Measurements from ENCODE around the gene FOXB2.
"Not testable (repeated sequence)": the region's sequence is repeated elsewhere in the genome, so short reads cannot be mapped to it uniquely, and the experiment has no call there.

FOXB2 gene

DNA sequence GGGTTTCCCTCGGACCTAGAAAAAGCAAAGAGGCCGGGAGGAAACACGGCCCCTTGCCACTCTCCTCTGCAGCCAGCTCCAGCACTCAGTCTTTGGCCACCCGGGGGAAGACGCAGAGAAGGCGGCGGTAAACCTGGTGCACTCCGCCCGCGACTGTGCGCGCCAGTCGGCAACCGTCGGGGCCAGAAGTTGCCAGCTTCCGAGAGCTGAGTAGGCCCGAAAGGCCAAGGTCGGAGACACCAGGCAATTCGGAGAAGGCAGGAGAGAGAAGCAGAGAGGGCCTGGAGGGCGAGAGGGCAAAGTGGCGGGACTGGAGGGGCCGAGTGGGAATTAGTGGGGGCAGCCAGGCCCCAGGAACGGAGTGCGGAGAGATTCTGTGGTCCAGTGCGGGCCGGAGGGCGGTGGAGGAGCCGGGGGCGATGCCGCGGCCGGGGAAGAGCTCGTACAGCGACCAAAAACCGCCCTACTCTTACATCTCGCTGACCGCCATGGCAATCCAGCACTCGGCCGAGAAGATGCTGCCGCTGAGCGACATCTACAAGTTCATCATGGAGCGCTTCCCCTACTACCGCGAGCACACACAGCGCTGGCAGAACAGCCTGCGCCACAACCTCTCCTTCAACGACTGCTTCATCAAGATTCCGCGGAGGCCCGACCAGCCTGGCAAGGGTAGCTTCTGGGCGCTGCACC lies at the start of gene FOXB2:
TSS of gene FOXB2 (plus strand) at position 420 of the 690 bp plus-strand sequence. CDS start at position 420, 0 bp downstream.
- no peak for DNase-seq

DNA sequence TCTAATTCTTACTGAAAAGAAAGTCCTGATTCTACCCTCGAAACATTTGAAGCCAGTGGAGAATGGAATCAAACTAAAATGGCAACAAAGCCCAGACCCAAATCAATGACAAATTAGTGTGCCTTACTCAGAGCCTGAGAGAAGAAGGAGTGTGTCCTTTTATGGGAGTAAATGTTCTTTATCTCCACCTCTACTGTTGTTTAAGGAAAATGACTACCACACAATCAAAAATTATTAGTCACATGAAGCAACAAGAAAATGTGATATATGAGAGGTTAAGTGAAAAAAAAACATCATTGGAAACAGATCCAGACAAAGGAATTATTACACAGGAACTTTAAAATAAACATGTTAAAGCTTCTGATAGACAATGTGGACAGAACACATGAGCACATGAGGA lies 49.7 kb upstream of the FOXB2 start:
- no peak for DNase-seq

DNA sequence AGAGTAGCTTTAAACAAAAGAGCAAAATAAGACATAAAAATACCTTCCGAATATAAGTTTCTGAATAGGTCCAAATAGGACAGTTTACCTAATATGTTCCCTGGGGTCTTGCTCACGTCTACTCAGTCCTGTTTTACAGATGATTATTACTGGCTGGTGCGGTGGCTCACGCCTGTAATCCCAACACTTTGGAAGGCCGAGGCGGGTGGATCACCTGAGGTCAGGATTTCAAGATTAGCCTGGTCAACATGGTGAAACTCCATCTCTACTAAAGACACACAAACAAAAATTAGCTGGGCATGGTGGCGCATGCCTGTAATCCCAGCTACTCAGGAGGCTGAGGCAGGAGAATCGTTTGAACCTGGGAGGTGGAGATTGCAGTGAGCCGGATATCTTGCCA lies 40.6 kb upstream of the FOXB2 start:
- DNase-seq, result not testable (repeated sequence)

DNA sequence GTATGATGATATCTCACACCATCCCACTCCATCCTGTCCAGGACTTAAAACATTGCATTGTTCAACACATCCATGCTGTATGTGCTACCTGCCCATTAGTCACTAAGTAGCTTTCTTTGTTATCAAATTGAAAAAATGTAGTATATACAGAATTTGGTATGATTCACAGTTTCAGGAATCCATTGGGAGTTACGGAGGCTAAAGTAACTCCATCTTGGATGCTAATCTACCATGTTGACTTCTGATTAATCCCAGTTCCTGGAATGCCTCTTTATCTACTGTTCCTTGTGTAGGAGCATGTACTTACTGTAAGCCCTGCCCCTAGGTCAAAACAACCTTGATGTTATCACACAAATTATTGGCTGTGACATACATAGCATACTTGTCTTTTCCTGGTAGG lies 38.9 kb upstream of the FOXB2 start:
- DNase-seq, result no peak

DNA sequence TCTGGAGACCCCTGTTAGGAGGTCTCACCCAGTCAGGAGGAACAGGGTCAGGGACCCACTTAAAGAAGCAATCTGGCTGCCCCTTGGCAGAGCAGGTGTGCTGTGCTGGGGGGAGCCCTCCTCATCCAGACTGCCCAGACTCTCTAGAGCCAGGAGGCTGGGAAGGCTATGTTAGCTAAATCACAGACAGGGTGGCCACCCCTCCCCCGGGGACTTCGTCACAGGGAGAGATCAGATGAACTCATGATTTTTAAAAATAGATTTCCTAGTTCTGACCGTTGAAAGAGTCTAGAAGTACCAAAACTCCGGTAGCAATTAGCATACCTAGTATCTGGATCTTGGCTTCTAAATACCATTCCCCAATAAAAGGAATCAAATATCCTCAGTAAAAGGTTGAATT lies 35.0 kb upstream of the FOXB2 start:
- DNase-seq, result no peak

DNA sequence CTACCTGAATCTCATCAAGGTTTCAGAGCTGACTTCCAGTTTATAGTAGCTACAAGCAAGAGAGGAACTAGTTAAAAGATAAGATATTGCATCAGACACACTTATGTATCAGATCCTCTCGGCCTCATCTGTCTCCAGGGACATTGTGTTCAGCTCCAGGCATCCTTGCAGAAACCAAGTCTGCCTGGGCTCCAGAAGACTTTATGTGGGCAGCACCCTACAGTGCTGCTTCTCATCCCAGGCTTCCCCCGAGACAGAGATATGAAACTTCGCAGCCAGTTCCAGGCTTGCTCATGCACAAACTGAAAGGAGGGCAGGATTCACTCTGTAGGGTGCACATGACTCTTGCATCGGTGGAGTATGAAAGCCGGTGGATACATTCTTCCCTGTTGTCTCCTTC lies 33.9 kb upstream of the FOXB2 start:
- no peak for DNase-seq

DNA sequence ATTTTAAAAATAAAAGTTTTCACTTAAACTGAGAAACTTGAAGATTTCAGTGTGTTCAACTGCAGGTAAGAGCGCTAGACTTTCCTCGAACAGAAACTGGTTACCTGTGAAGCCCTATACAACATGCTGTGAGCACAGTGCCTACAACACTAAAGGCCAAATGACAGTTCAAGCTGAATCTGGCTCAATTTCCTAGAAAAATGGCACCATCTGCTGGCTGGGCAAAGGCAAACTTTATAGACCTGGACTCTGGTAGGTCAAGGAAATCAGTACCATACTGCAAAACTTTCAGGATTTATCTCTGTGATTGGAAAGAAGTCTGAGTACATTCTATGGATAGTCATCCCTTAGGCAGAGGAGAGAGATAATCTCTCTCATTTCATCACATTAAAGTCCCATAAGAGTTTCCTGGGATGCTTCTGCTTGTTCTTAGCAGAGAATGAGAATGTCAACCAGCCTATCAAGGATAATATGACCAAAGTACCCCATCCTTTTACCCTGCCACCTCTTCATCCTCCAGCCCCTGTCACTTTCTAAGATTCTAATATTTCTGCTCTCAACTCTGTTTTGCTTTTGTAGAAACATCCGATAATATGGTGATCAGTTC lies 31.8 kb upstream of the FOXB2 start:
- no peak for DNase-seq

DNA sequence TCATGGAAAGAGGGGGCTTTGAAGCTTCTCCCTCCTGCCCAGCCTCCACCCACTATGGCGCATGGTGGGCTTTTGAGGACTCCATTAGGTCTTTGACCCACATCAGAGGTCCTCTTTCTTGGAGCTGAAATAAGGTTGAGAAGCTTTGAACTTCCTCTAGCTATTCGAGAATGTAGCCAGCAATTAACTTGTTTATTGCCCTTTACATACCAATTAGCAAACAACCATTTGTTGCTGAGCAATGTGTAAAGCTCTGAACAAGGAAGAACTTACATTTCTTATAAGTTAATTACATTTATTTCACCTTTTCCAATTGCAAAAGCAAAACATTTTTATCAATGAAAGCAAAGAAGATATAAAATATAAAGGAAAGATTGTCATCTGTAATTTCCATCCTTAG lies 30.5 kb upstream of the FOXB2 start:
- no peak for DNase-seq

DNA sequence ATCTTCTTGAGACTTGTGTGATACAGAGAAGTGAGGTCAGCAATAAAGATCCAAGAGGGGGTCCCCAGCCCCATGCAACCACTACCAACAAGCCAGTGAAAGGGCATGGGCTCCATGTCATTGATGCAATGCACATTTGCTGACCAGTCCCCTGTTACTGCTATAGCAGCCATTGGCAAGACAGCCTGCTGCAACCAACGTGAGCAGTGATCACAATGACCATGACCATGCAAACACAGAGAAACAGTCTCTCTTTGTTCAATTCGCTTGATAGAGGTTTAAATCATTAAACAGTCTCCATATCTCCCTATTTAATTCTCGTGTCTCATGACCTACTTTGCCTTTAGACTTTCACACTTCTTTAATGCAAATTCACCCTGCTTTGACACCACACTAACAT lies 30.0 kb upstream of the FOXB2 start:
- DNase-seq, result no peak

DNA sequence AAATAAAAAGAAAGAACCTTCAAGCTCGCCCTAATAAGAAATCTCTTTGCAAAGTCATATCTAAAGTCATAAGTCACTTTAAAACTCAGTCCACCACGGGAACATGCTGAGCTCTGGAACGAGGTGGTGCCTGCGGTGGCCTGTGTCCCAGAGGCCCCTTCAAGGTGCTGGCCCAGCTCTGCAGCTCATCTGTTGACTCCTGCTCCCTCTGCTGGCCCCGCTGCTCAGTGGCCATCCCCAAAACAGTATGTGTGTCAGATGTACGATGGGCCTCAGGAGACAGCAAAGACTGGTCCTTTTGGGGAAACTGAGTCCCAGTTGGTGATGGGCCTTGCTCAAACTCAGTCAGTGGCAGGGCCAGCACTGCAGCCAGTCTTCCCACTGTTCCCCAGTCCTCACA lies 22.8 kb upstream of the FOXB2 start:
- DNase-seq, result no peak

DNA sequence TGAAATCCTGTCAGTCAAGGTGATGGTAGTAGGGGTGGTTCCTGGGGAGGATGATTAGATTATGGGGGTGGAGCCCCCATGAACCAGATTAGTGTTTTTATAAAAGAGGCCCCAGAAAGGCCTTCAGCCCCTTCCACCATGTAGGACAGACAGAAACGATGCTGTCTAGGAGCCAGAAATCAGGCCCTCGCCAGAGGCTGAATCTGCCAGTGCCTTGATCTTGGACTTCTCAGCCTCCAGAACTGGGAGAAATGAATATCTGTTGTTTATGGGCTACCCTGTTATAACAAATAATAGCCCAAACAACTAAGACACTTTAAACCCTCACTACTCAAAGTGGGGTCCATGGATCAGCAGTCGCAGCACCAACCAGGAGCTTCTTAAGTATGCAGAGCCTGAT lies 20.2 kb upstream of the FOXB2 start:
- DNase-seq, result no peak

DNA sequence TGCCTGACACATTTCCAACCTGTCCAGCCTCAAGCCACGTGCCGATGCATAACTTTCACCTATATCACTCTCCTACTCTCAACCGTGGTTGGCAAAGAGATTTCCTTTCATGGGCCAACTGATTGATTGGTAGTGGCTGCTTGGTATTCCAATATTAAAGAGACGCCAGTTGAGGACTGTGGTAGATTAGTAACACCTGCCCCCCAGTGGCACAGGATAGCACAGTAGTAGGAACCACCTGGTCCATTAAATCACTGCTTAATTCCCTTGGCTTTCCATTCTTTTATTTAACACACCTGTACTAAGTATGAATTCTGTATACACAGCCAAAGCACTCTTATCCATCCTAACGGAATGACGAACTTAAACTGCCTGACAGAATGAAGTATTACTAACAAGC lies 19.1 kb upstream of the FOXB2 start:
- DNase-seq, result no peak

DNA sequence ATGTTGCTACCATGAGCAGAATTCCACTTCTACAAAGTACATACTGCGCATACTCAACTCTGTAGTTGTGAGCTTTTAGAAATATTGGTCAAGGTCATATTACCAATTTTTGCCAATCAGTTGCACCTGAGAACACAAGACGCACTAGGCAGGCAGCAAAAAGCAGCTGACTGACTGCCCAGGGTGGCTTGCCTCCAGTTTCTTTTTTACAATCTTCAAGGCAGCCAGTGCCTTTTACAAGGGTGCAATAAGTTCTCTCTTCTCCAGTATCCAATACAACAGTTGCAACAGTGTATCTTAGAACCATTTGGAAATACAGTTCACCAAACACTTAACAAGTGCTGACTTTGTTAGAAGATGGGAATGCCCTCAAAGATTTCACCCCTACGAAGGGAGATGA lies 16.1 kb upstream of the FOXB2 start:
- DNase-seq, result no peak

DNA sequence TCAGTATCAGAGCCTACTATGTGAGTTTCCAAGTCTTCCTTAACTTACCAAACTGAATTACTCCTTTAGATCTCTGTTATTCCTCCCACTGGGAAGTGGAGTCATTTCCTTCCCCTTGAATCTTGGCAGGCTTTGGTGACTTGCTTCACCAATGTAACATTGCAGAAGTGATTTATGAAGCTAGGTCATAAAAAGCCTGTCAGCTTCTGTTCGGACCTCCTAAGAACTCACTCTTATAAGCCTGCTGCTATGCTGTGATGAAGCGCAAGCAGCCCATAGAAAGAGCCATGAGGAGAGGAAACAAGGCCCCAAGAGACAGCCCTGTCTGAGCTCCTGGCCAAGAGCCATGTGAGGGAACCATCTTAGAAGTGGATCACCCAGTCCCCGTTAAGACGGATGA lies 14.2 kb upstream of the FOXB2 start:
- DNase-seq, result no peak

DNA sequence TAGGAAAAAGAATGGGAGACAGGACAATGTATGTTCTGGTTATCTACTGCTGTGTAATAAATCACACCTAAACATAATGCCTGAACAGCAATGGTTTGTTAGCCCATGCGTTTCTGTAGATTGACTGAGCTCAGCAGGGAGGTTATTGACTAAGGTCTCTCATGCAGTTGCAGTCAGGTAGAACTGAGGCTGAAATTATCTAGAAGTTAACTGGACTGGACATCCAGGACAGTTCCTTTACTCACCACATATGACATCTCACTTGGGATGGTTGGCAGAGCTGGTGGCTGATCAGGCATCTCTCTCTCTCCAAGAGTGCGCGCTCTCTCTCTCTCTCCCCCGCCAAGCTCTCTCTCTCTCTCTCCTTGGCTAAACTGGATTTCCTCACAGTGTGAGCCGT lies 8.9 kb upstream of the FOXB2 start:
- DNase-seq, result no peak

DNA sequence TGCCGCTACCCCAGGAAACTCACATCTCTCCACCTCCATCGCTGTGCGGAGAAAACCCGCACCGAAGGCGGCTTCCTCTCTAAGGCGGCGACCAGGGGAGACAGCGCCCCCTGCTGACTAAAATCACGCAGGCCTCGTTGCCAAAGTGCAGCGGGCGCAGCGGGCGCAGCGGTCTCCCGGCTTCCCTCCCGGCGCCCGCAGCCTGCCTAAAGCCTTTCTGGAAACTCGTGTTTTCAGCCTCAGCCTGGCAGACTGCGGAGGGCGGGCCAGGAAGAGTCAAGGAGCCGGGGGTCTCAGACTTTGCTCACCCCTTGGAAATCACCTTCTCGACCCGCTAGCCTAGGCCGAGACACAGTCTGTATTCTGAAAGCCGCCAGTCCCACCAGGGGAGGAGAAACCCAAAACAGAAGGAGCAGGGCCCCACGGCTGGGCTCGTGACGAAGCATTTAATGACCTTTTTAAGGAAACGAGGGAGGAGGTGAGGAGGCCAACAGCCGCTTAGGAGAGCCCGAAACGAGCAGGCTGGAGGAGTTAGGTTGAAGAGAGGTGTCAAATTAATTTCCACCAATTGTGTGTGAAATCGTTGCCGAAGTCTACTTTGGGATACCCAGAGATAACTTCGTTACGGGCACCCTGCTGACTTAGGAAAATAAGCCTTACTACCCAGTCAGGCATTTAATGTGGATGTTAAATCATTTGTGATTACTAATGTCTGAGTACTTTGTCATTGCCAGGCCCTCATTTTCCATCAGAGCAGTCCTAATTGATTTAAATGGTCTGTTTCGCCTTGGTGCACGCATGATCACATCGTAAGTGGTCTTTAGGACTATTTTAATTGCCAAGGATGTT lies 7.3 kb upstream of the FOXB2 start:
- no peak for DNase-seq

DNA sequence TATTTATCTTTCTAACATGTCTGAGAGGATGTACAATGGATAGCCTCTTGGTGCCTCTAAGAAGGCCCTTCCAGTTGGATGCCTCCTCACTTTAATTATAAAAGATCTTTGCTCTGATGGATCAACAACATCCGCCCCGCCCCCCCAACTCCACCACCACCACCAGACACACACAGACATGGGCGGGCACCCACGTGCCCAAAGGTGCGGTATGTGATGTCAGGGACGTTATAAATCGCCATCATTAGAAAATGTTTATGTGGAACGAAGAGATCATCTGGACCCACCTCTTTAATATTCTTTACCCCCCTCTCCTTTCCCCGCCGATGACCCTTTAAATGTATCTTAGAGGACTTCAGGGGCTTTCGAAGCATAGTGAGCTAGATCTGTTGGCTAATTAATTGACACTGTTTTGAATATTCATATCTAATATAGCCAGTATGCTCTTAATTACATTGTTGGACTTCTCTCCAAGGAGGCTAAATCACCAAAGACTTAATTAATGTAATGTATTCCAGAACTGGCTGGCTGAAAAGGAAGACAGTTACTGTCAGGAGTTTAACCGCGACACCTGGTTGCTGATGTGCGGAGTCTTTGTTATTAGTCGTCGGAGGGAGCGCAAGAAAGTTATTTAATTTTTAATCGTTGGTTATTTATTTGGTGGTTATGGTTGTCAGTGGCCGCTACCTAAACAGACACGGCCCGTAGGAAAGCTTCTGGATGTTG lies 6.1 kb upstream of the FOXB2 start:
- DNase-seq, result no peak

DNA sequence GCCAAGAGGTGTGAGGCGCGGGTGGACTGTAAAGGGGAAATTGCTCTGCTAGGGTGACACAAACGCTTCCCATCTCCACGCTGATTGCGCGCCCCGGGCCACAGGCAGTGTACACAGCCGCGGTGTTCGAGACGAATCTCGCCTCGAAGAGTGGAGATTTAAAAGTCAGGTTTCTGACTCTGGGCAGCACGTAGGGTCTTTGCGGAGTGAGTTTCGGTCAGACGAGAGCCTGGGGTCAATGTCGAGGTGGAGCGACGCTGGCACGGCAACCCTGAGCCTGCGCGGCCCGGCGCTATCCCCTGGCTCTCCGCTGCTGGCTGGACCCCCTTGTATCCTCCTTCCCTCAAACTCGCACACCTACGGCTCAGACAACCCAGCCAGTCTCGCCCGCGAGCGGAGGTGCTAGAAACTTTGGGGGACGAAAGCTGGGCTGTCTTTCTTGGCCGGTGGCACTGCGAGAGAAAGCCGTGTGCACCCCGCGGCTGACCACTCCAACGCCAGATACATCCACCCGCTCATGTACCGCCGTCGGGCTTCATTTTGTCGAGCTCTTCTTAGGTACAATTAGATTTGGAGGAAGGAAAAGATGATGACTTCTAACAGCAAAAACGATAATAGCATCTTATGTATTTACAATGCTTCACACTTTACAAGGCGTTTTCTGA lies 5.4 kb upstream of the FOXB2 start:
- no peak for DNase-seq

DNA sequence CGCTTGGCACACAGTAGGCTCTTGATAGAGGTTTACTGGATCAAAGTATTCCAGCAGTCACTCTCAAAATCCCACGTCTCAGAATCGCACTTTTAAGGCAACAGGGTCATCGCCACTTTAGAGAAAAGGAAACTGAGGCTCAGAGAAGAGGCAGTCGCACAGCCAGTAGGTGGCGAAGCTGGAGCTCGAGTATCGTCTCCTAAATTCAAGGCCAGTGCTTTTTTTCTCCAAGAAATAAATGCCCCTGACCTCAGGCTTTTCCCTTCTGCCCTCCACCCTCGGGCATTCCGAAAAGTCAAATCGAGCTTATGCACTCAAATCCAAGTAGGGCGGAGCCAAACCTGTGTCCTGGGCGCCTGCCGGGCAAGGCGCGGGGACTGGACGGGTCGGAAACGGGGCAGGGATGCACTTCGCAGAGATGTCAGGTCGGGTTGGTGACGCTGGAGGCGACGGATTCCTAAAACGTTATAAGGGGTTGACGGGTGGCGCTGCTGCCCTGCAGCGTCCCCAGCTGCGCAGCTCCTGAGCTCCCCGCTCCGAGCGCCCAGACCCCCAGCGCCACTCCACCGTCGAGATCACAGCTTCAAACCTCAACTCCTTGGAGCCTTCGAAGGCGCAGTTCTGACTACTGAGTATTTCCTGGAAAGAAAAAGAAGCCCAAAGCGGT lies 4.7 kb upstream of the FOXB2 start:
- DNase-seq, result no peak

DNA sequence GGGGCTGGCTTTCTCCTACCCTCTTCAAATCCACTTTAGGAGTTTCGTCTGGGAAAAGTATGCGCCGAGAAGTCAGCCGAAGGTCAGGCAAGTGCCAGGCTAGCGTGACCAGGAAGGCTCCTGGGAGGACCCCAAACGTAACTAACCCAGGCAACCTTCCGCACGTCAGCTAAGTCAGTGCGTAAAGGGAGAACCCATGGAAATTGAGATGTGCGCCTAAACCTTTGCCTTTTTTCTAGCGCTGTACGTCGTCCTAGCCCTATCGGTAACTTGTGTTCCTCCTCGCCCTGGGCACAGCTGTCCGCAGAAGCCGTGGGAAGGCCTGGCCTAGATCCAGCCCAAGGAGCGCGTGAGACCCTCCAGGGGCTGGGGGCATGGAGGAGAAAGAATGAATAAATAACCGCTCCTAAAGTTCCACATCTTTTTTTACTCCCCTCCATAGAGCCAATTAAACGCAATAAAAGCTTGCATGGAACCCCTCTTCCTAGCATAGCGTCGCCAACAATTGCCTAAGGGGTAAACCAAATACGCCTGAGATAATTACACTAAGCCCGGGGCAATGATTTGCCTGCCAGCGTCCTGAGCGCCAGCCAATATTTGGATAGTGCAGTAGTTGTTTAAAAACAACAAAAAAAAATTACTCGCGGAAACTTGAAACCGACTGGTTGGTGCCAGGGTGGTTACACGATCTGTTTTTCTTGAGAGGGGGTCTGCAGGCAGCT lies 4.0 kb upstream of the FOXB2 start:
- no peak for DNase-seq

DNA sequence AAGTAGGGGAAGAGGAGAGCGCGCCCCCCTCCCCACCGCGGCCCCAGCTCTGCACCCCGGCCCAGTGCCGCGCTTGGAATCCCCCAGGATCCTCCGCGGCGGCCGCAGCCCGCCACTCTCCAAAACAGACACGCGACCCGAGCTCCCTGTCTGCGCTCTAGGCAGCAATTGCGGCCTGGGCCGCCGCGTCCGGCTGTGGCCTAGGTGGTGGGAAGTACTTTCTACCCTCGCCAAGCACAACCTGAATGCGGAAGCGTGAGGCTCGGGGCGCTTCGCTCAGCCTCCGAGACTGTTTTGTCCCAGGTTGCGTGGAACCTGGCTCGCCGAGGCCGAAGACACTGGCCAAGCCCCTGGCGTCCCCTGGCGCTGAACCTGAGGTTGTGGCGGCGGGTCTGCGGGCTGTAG lies 3.3 kb upstream of the FOXB2 start:
- no peak for DNase-seq
